WTC11 (cell line): Measurements from ENCODE around the gene FANCC. TPM values are rescaled to one million over a fixed set of nuclear protein-coding genes. Genes with fewer than 3 reads are reported as not detected.

Source experiments
- ATAC-seq: fragments of 200-7000 bp; cut with Tn5 transposase; 2 replicates; pipeline ENCODE4 v1.10.0; 2021; ENCODE audit warnings: mild to moderate bottlenecking, moderate library complexity
- CTCF ChIA-PET: fragments of 300-600 bp; sonication (Branson Sonifier 250); formaldehyde crosslinking; loops from one replicate; lab custom pipeline; 2021; ENCODE audit warnings: antibody characterized with exemption; lab: Charles Lee
- POLR2A ChIA-PET: fragments of 350-600 bp; sonication (Branson Sonifier 250); formaldehyde crosslinking; loops from one replicate; lab custom pipeline; 2021; ENCODE audit warnings: antibody characterized with exemption; lab: Charles Lee
- DNase-seq: peaks from one replicate; pipeline ENCODE4 v3.0.0; 2021; ENCODE audit warnings: low spot score
- H3K27ac Mint-ChIP-seq: 2 replicates; pipeline ENCODE4 v1.8.0; 2021; ENCODE audit warnings: mixed read lengths
- H3K27me3 Mint-ChIP-seq: 2 replicates; pipeline ENCODE4 v1.8.0; 2021; ENCODE audit warnings: low read depth, mild to moderate bottlenecking, moderate library complexity, mixed read lengths
- H3K36me3 Mint-ChIP-seq: 2 replicates; pipeline ENCODE4 v1.8.0; 2021; ENCODE audit warnings: mixed read lengths
- H3K4me1 Mint-ChIP-seq: 2 replicates; pipeline ENCODE4 v1.8.0; 2022; ENCODE audit warnings: mixed read lengths
- H3K4me3 Mint-ChIP-seq: 2 replicates; pipeline ENCODE4 v1.8.0; 2021; ENCODE audit warnings: mild to moderate bottlenecking, moderate library complexity, mixed read lengths
- H3K9me3 Mint-ChIP-seq: 2 replicates; pipeline ENCODE4 v1.8.0; 2021; ENCODE audit warnings: mixed read lengths
- ATF2 ChIP-seq: sonication (generic); formaldehyde crosslinking; IDR thresholded peaks from 2 replicates; pipeline ENCODE4 v1.8.1; 2022; ENCODE audit warnings: low read depth, missing genetic modification reagents, borderline replicate concordance
- ATF3 ChIP-seq: sonication (generic); formaldehyde crosslinking; conservative IDR thresholded peaks from 2 replicates; pipeline ENCODE4 v1.8.1; 2022; ENCODE audit warnings: mild to moderate bottlenecking, missing genetic modification reagents
- CREM ChIP-seq: sonication (generic); formaldehyde crosslinking; IDR thresholded peaks from 2 replicates; pipeline ENCODE4 v1.8.1; 2022; ENCODE audit warnings: mild to moderate bottlenecking, missing genetic modification reagents, moderate library complexity
- CTCF ChIP-seq: fragments of 200-600 bp; IDR thresholded peaks from 2 replicates; pipeline ENCODE4 v1.8.0; 2022; ENCODE audit warnings: antibody characterized with exemption
- E2F1 ChIP-seq: sonication (generic); formaldehyde crosslinking; IDR thresholded peaks from 2 replicates; pipeline ENCODE4 v1.8.0; 2022; ENCODE audit warnings: mild to moderate bottlenecking, missing genetic modification reagents
- ELF4 ChIP-seq: sonication (generic); formaldehyde crosslinking; IDR thresholded peaks from 2 replicates; pipeline ENCODE4 v1.8.1; 2022; ENCODE audit warnings: low read depth, mild to moderate bottlenecking, moderate library complexity, missing genetic modification reagents
- ETV6 ChIP-seq: sonication (generic); formaldehyde crosslinking; IDR thresholded peaks from 2 replicates; pipeline ENCODE4 v1.8.1; 2022; ENCODE audit warnings: mild to moderate bottlenecking, missing genetic modification reagents
- FOXJ3 ChIP-seq: sonication (generic); formaldehyde crosslinking; IDR thresholded peaks from 2 replicates; pipeline ENCODE4 v1.9.0; 2021; ENCODE audit warnings: missing genetic modification reagents, mild to moderate bottlenecking, borderline replicate concordance
- GABPB1 ChIP-seq: sonication (generic); formaldehyde crosslinking; IDR thresholded peaks from 2 replicates; pipeline ENCODE4 v1.8.1; 2023; ENCODE audit warnings: mild to moderate bottlenecking, missing genetic modification reagents
- IRF1 ChIP-seq: sonication (generic); formaldehyde crosslinking; IDR thresholded peaks from 2 replicates; pipeline ENCODE4 v1.8.0; 2023; ENCODE audit warnings: missing genetic modification reagents
- KAT7 ChIP-seq: sonication (generic); formaldehyde crosslinking; IDR thresholded peaks from 2 replicates; pipeline ENCODE4 v1.8.1; 2023; ENCODE audit warnings: missing genetic modification reagents, mild to moderate bottlenecking, borderline replicate concordance
- MAX ChIP-seq: sonication (generic); formaldehyde crosslinking; IDR thresholded peaks from 2 replicates; pipeline ENCODE4 v1.8.0; 2022; ENCODE audit warnings: mild to moderate bottlenecking, missing genetic modification reagents
- NFE2L1 ChIP-seq: sonication (generic); formaldehyde crosslinking; IDR thresholded peaks from 2 replicates; pipeline ENCODE4 v1.8.1; 2023; ENCODE audit warnings: missing genetic modification reagents
- NFYB ChIP-seq: sonication (generic); formaldehyde crosslinking; conservative IDR thresholded peaks from 2 replicates; pipeline ENCODE4 v1.8.0; 2022; ENCODE audit warnings: low read depth, missing genetic modification reagents
- NR2C2 ChIP-seq: sonication (generic); formaldehyde crosslinking; IDR thresholded peaks from 2 replicates; pipeline ENCODE4 v1.8.0; 2022; ENCODE audit warnings: mild to moderate bottlenecking, missing genetic modification reagents
- PRRX2 ChIP-seq: fragments of 250-450 bp; sonication (Bioruptor Pico); IDR thresholded peaks from 2 replicates; pipeline ENCODE4 v1.8.0; 2021; ENCODE audit warnings: mild to moderate bottlenecking
- SMAD4 ChIP-seq: sonication (generic); formaldehyde crosslinking; IDR thresholded peaks from 2 replicates; pipeline ENCODE4 v1.8.0; 2022; ENCODE audit warnings: mild to moderate bottlenecking, missing genetic modification reagents
- STAT6 ChIP-seq: sonication (generic); formaldehyde crosslinking; conservative IDR thresholded peaks from 2 replicates; pipeline ENCODE4 v1.8.1; 2023; ENCODE audit warnings: mild to moderate bottlenecking, low read depth, missing genetic modification reagents, moderate library complexity
- TCF7 ChIP-seq: sonication (generic); formaldehyde crosslinking; IDR thresholded peaks from 2 replicates; pipeline ENCODE4 v1.8.0; 2022; ENCODE audit warnings: mild to moderate bottlenecking, low read depth, missing genetic modification reagents, moderate library complexity
- TP53 ChIP-seq: sonication (generic); formaldehyde crosslinking; IDR thresholded peaks from 2 replicates; pipeline ENCODE4 v1.8.1; 2023; ENCODE audit warnings: mild to moderate bottlenecking, missing genetic modification reagents
- ZNF263 ChIP-seq: sonication (generic); formaldehyde crosslinking; IDR thresholded peaks from 2 replicates; pipeline ENCODE4 v1.8.1; 2022; ENCODE audit warnings: low read depth, mild to moderate bottlenecking, moderate library complexity, missing genetic modification reagents
- ZNF423 ChIP-seq: fragments of 250-450 bp; sonication (Bioruptor Pico); IDR thresholded peaks from 2 replicates; pipeline ENCODE4 v2.1.2; 2022; ENCODE audit warnings: mild to moderate bottlenecking, moderate library complexity
- ZNF425 ChIP-seq: fragments of 250-450 bp; sonication (Bioruptor Pico); conservative IDR thresholded peaks from 2 replicates; pipeline ENCODE4 v1.9.0; 2021; ENCODE audit warnings: mild to moderate bottlenecking
- total RNA-seq: library from RNA; stranded (reverse); gene quantifications from 3 replicates; pipeline ENCODE4 v1.2.3, GENCODE V29; 2021

The FANCC gene
- total RNA-seq, 1 experiment from 2014 or later = 10.9 TPM

- no peak for TF ChIP-seq SMAD4 (CRISPR knock-in tag)
- no peak for TF ChIP-seq NFE2L1 (CRISPR knock-in tag)
- no peak for TF ChIP-seq KAT7
These were observed 229.8 kb downstream of the FANCC start (continued) for GRCh38 chr9:95087659-95088242.

- ChIA-PET CTCF (interaction anchor here (2.0 to 2.9 kb wide), 4 partner anchors 10 to 44 kb away, joined by 7 to 32 read pairs (median 14); no protein-coding TSS in a partner anchor), POLR2A (no interaction called here)
- TF ChIP-seq TCF7 (no peak), ETV6 (no peak), MAX (CRISPR knock-in tag) (no peak), PRRX2 (CRISPR knock-in tag) (no peak), GABPB1 (CRISPR knock-in tag) (no peak), ELF4 (CRISPR knock-in tag) (no peak), IRF1 (no peak), NFYB (no peak), TP53 (CRISPR knock-in tag) (no peak), ATF2 (CRISPR knock-in tag) (no peak), E2F1 (CRISPR knock-in tag) (no peak)
- peak overlapping the region; percentile 72 for H3K27ac Mint-ChIP-seq
- H3K4me1 Mint-ChIP-seq = peaks cover 5% of the 10 kb centered on the region
- no peaks in the 10 kb centered on the region for H3K27me3 Mint-ChIP-seq
- no peak for DNase-seq
- no peak for ATAC-seq
- no peaks in the 10 kb centered on the region for H3K9me3 Mint-ChIP-seq
- H3K4me3 Mint-ChIP-seq = no peak overlapping the region
- no peaks in the 10 kb centered on the region; the same call in 1 of the 2 replicates for H3K36me3 Mint-ChIP-seq
These were observed 230.9 kb downstream of the FANCC start for GRCh38 chr9:95086564-95086955.

GRCh38 chr9:95085861-95086563, 231.5 kb downstream of the FANCC start:
- Mint-ChIP-seq H3K36me3 (no peaks in the 10 kb centered on the region; the same call in 1 of the 2 replicates), H3K4me3 (no peak overlapping the region), H3K4me1 (0 out of 2 replicates have a peak, but pooled peaks cover 2% of the 10 kb centered on the region)
- TF ChIP-seq ZNF263 (CRISPR knock-in tag) (no peak), CREM (CRISPR knock-in tag) (no peak), ATF3 (CRISPR knock-in tag) (no peak), NR2C2 (CRISPR knock-in tag) (no peak), FOXJ3 (CRISPR knock-in tag) (no peak), CTCF (no peak), STAT6 (CRISPR knock-in tag) (no peak), ZNF423 (CRISPR knock-in tag) (no peak), ZNF425 (no peak)

More at GRCh38 chr9:95085861-95086563, 231.5 kb downstream of the FANCC start:
- ChIA-PET CTCF (interaction anchor here (1.0 to 2.8 kb wide), 4 partner anchors 11 to 44 kb away, joined by 4 to 32 read pairs (median 9); no protein-coding TSS in a partner anchor), POLR2A (no interaction called here)
- no peaks in the 10 kb centered on the region for H3K9me3 Mint-ChIP-seq
- H3K27me3 Mint-ChIP-seq = no peaks in the 10 kb centered on the region
- peak overlapping the region; percentile 72; the same call in 1 of the 2 replicates for H3K27ac Mint-ChIP-seq
- ATAC-seq (no peak), DNase-seq (no peak)
